ENCODE results near the gene GSG1L.

GRCh38 chr16:27771201-27771910, 292.2 kb downstream of the GSG1L start:
- no peak for TF ChIP-seq CTCF (optimal IDR thresholded peaks at IDR 0.05 in 1 of 3, IDR thresholded peaks at IDR 0.05 in 1 of 3, conservative IDR thresholded peaks at IDR 0.05 in 1 of 3; ENCODE audit: extremely low read depth in 1 of 3, insufficient read depth in 2 of 3, low read length in 3 of 3)
- TF ChIP-seq EZH2 (IDR thresholded peaks at IDR 0.05; ENCODE audit: low read length) = no peak

All from keratinocyte (primary cell).